GM12873 (cell line): ENCODE results near the gene ABCG4.

Experiments
- CTCF ChIP-seq: IDR thresholded peaks from 2 replicates; pipeline ENCODE4 v1.5.1; 2012; ENCODE audit warnings: low read depth, mild to moderate bottlenecking, moderate library complexity, low read length, control low read depth; ENCODE audit not compliant: insufficient read depth; ENCODE audit errors: missing control alignments

Gene ABCG4

GRCh38 chr11:119192111-119192510, 43.3 kb downstream of the ABCG4 start:
- TF ChIP-seq CTCF: no peak

- TF ChIP-seq CTCF: no peak
These were observed 44.1 kb downstream of the ABCG4 start for GRCh38 chr11:119193001-119193400.

- TF ChIP-seq CTCF: no peak
These were observed 44.8 kb downstream of the ABCG4 start for GRCh38 chr11:119193626-119194025.

GRCh38 chr11:119194811-119195440, 46.1 kb downstream of the ABCG4 start:
- no peak for TF ChIP-seq CTCF

GRCh38 chr11:119195680-119196079, 46.8 kb downstream of the ABCG4 start:
- TF ChIP-seq CTCF: no peak

- TF ChIP-seq CTCF: peak; percentile 82
These were observed 48.1 kb downstream of the ABCG4 start for GRCh38 chr11:119196833-119197483.

- TF ChIP-seq CTCF: no peak
These were observed 50.1 kb downstream of the ABCG4 start for GRCh38 chr11:119198925-119199324.
